Spleen (tissue), 7 donors: ENCODE results near the gene POLR2J.
"Not testable (repeated sequence)": the region's sequence is repeated elsewhere in the genome, so short reads cannot be mapped to it uniquely, and the experiment has no call there.

Experiments
- POLR2A ChIP-seq, 3 donors: fragments of 450-650 bp; IDR thresholded peaks; one replicate each; pipeline ENCODE4 v1.5.1; 2017; ENCODE audit warnings: antibody characterized with exemption in 3 of 3, mild to moderate bottlenecking in 1 of 3
- POLR2AphosphoS5 ChIP-seq, 3 donors: sonication (generic); formaldehyde crosslinking; IDR thresholded peaks; one replicate each; pipeline ENCODE4 v1.5.1; 2017; ENCODE audit warnings: antibody characterized with exemption in 3 of 3
- TF ChIP-seq, protein P1 (sequence below), 11 experiments: fragments of 200-600 bp in 7 of 11; fragments of 450-650 bp in 4 of 11; sonication (generic) in 4 of 11; IDR thresholded peaks in 8 of 11; conservative IDR thresholded peaks in 3 of 11; 1 replicate in 7 of 11; 2 replicates in 4 of 11; pipeline versions ENCODE4 v1.4.0 to v1.8.0; 2016 to 2021; ENCODE audit warnings: antibody characterized with exemption in 11 of 11, inconsistent platforms in 4 of 11, mild to moderate bottlenecking in 1 of 11
- donor health status: DM: no; HTN: no; CAD: no; lungs with moderate emphysema.
- donor health status: DM: no; HTN: no; CAD: no.
- donor health status: DM: no; HTN: no; CAD: no.

DNA sequence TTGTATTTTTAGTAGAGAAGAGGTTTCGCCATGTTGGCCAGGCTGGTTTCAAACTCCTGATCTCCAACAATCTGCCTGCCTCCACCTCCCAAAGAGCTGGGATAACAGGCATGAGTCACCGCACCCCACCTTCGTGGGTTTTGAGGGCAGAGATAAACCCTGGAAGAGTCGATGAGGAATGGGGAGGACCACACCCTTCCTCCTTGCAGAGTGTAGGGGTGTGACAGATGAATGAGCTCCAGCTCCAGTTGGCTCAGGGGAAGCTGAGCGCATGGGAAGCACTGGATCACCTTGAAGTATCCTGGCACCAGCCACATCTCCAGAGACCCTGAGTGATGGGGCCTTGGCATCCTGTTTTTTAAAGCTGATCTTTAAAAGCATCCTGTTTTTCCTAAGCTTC lies 5.6 kb upstream of the POLR2J start:
- TF ChIP-seq, protein P1, sequence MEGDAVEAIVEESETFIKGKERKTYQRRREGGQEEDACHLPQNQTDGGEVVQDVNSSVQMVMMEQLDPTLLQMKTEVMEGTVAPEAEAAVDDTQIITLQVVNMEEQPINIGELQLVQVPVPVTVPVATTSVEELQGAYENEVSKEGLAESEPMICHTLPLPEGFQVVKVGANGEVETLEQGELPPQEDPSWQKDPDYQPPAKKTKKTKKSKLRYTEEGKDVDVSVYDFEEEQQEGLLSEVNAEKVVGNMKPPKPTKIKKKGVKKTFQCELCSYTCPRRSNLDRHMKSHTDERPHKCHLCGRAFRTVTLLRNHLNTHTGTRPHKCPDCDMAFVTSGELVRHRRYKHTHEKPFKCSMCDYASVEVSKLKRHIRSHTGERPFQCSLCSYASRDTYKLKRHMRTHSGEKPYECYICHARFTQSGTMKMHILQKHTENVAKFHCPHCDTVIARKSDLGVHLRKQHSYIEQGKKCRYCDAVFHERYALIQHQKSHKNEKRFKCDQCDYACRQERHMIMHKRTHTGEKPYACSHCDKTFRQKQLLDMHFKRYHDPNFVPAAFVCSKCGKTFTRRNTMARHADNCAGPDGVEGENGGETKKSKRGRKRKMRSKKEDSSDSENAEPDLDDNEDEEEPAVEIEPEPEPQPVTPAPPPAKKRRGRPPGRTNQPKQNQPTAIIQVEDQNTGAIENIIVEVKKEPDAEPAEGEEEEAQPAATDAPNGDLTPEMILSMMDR (IDR thresholded peaks at IDR 0.05 in 8 of 11, conservative IDR thresholded peaks at IDR 0.05 in 3 of 11): not testable (repeated sequence)
- not testable (repeated sequence) for TF ChIP-seq POLR2A, POLR2AphosphoS5 (IDR thresholded peaks at IDR 0.05)
